ENCODE measurements around the gene LPIN3.

LPIN3 gene

GRCh38 chr20:41373251-41373783 lies 32.7 kb downstream of the LPIN3 start:
- Histone ChIP-seq H3K4me3 (ENCODE audit: low read depth in 1 of 2, low read length in 2 of 2) (no peak overlapping the region), H3K27me3 (ENCODE audit: low read depth, low read length) (no peaks in the 10 kb centered on the region), H3K27ac (ENCODE audit: low read length) (no peak overlapping the region), H3K9me3 (ENCODE audit: control insufficient read depth in 1 of 2, low read length in 2 of 2) (no peaks in the 10 kb centered on the region), H3K4me1 (ENCODE audit: control insufficient read depth in 1 of 2, insufficient read depth in 2 of 2, low read length in 2 of 2) (no peaks in the 10 kb centered on the region), H3K36me3 (ENCODE audit: control insufficient read depth in 1 of 2, insufficient read depth in 2 of 2, low read length in 2 of 2) (no peaks in the 10 kb centered on the region)

GRCh38 chr20:41373931-41374920 lies 33.6 kb downstream of the LPIN3 start:
- no peak overlapping the region for H3K27ac ChIP-seq (ENCODE audit: low read length)
- H3K36me3 ChIP-seq (ENCODE audit: control insufficient read depth in 1 of 2, insufficient read depth in 2 of 2, low read length in 2 of 2): no peaks in the 10 kb centered on the region
- H3K4me1 ChIP-seq (ENCODE audit: control insufficient read depth in 1 of 2, insufficient read depth in 2 of 2, low read length in 2 of 2): no peaks in the 10 kb centered on the region
- no peaks in the 10 kb centered on the region for H3K9me3 ChIP-seq (ENCODE audit: control insufficient read depth in 1 of 2, low read length in 2 of 2)
- H3K27me3 ChIP-seq (ENCODE audit: low read depth, low read length): no peaks in the 10 kb centered on the region
- H3K4me3 ChIP-seq (ENCODE audit: low read depth in 1 of 2, low read length in 2 of 2): no peak overlapping the region

GRCh38 chr20:41375846-41376245 lies 35.2 kb downstream of the LPIN3 start:
- no peaks in the 10 kb centered on the region for H3K36me3 ChIP-seq (ENCODE audit: control insufficient read depth in 1 of 2, insufficient read depth in 2 of 2, low read length in 2 of 2)
- no peaks in the 10 kb centered on the region for H3K4me1 ChIP-seq (ENCODE audit: control insufficient read depth in 1 of 2, insufficient read depth in 2 of 2, low read length in 2 of 2)
- H3K27me3 ChIP-seq (ENCODE audit: low read depth, low read length): no peaks in the 10 kb centered on the region
- no peak overlapping the region for H3K4me3 ChIP-seq (ENCODE audit: low read depth in 1 of 2, low read length in 2 of 2)
- H3K27ac ChIP-seq (ENCODE audit: low read length): no peak overlapping the region
- H3K9me3 ChIP-seq (ENCODE audit: control insufficient read depth in 1 of 2, low read length in 2 of 2): no peaks in the 10 kb centered on the region

GRCh38 chr20:41376349-41376748 lies 35.7 kb downstream of the LPIN3 start:
- Histone ChIP-seq H3K9me3 (ENCODE audit: control insufficient read depth in 1 of 2, low read length in 2 of 2) (no peaks in the 10 kb centered on the region), H3K4me3 (ENCODE audit: low read depth in 1 of 2, low read length in 2 of 2) (no peak overlapping the region), H3K27me3 (ENCODE audit: low read depth, low read length) (no peaks in the 10 kb centered on the region), H3K4me1 (ENCODE audit: control insufficient read depth in 1 of 2, insufficient read depth in 2 of 2, low read length in 2 of 2) (no peaks in the 10 kb centered on the region), H3K27ac (ENCODE audit: low read length) (no peak overlapping the region), H3K36me3 (ENCODE audit: control insufficient read depth in 1 of 2, insufficient read depth in 2 of 2, low read length in 2 of 2) (no peaks in the 10 kb centered on the region)

- Histone ChIP-seq H3K27ac (ENCODE audit: low read length) (no peak overlapping the region), H3K9me3 (ENCODE audit: control insufficient read depth in 1 of 2, low read length in 2 of 2) (no peaks in the 10 kb centered on the region), H3K4me1 (ENCODE audit: control insufficient read depth in 1 of 2, insufficient read depth in 2 of 2, low read length in 2 of 2) (no peaks in the 10 kb centered on the region), H3K36me3 (ENCODE audit: control insufficient read depth in 1 of 2, insufficient read depth in 2 of 2, low read length in 2 of 2) (no peaks in the 10 kb centered on the region), H3K27me3 (ENCODE audit: low read depth, low read length) (no peaks in the 10 kb centered on the region), H3K4me3 (ENCODE audit: low read depth in 1 of 2, low read length in 2 of 2) (no peak overlapping the region)
Measured at GRCh38 chr20:41377275-41377674, 36.7 kb downstream of the LPIN3 start.

GRCh38 chr20:41379551-41379950 lies 38.9 kb downstream of the LPIN3 start:
- H3K27me3 ChIP-seq (ENCODE audit: low read depth, low read length): no peaks in the 10 kb centered on the region

GRCh38 chr20:41380551-41381193 lies 40.1 kb downstream of the LPIN3 start:
- no peaks in the 10 kb centered on the region for H3K4me1 ChIP-seq (ENCODE audit: control insufficient read depth in 1 of 2, insufficient read depth in 2 of 2, low read length in 2 of 2)
- H3K36me3 ChIP-seq (ENCODE audit: control insufficient read depth in 1 of 2, insufficient read depth in 2 of 2, low read length in 2 of 2): no peaks in the 10 kb centered on the region
- H3K4me3 ChIP-seq (ENCODE audit: low read depth in 1 of 2, low read length in 2 of 2): no peak overlapping the region
- no peaks in the 10 kb centered on the region for H3K9me3 ChIP-seq (ENCODE audit: control insufficient read depth in 1 of 2, low read length in 2 of 2)
- no peaks in the 10 kb centered on the region for H3K27me3 ChIP-seq (ENCODE audit: low read depth, low read length)
- H3K27ac ChIP-seq (ENCODE audit: low read length): no peak overlapping the region

More at GRCh38 chr20:41379551-41379950, 38.9 kb downstream of the LPIN3 start:
- Histone ChIP-seq H3K4me1 (ENCODE audit: control insufficient read depth in 1 of 2, insufficient read depth in 2 of 2, low read length in 2 of 2) (no peaks in the 10 kb centered on the region), H3K36me3 (ENCODE audit: control insufficient read depth in 1 of 2, insufficient read depth in 2 of 2, low read length in 2 of 2) (no peaks in the 10 kb centered on the region), H3K9me3 (ENCODE audit: control insufficient read depth in 1 of 2, low read length in 2 of 2) (no peaks in the 10 kb centered on the region), H3K4me3 (ENCODE audit: low read depth in 1 of 2, low read length in 2 of 2) (no peak overlapping the region), H3K27ac (ENCODE audit: low read length) (no peak overlapping the region)

- Histone ChIP-seq H3K4me1 (ENCODE audit: control insufficient read depth in 1 of 2, insufficient read depth in 2 of 2, low read length in 2 of 2) (peaks cover 0 to 12% of the 10 kb centered on the region in 2 donors), H3K27me3 (ENCODE audit: low read depth, low read length) (no peaks in the 10 kb centered on the region), H3K4me3 (ENCODE audit: low read depth in 1 of 2, low read length in 2 of 2) (no peak overlapping the region), H3K27ac (ENCODE audit: low read length) (no peak overlapping the region), H3K36me3 (ENCODE audit: control insufficient read depth in 1 of 2, insufficient read depth in 2 of 2, low read length in 2 of 2) (no peaks in the 10 kb centered on the region), H3K9me3 (ENCODE audit: control insufficient read depth in 1 of 2, low read length in 2 of 2) (no peaks in the 10 kb centered on the region)
Measured at GRCh38 chr20:41382791-41383305, 42.2 kb downstream of the LPIN3 start.

GRCh38 chr20:41386502-41387427 lies 46.1 kb downstream of the LPIN3 start:
- Histone ChIP-seq H3K36me3 (ENCODE audit: control insufficient read depth in 1 of 2, insufficient read depth in 2 of 2, low read length in 2 of 2) (no peaks in the 10 kb centered on the region), H3K27me3 (ENCODE audit: low read depth, low read length) (no peaks in the 10 kb centered on the region), H3K27ac (ENCODE audit: low read length) (no peak overlapping the region), H3K9me3 (ENCODE audit: control insufficient read depth in 1 of 2, low read length in 2 of 2) (no peaks in the 10 kb centered on the region), H3K4me1 (ENCODE audit: control insufficient read depth in 1 of 2, insufficient read depth in 2 of 2, low read length in 2 of 2) (peaks cover 0 to 13% of the 10 kb centered on the region in 2 donors), H3K4me3 (ENCODE audit: low read depth in 1 of 2, low read length in 2 of 2) (no peak overlapping the region)

- Histone ChIP-seq H3K4me1 (ENCODE audit: control insufficient read depth in 1 of 2, insufficient read depth in 2 of 2, low read length in 2 of 2) (peaks cover 0 to 13% of the 10 kb centered on the region in 2 donors), H3K27me3 (ENCODE audit: low read depth, low read length) (no peaks in the 10 kb centered on the region), H3K9me3 (ENCODE audit: control insufficient read depth in 1 of 2, low read length in 2 of 2) (no peaks in the 10 kb centered on the region), H3K36me3 (ENCODE audit: control insufficient read depth in 1 of 2, insufficient read depth in 2 of 2, low read length in 2 of 2) (no peaks in the 10 kb centered on the region), H3K4me3 (ENCODE audit: low read depth in 1 of 2, low read length in 2 of 2) (no peak overlapping the region), H3K27ac (ENCODE audit: low read length) (no peak overlapping the region)
Measured at GRCh38 chr20:41387444-41387851, 46.8 kb downstream of the LPIN3 start.
